Progenitor cell of endocrine pancreas (in vitro differentiated cells): ENCODE measurements around the gene DOK7. TPM values are rescaled to one million over a fixed set of nuclear protein-coding genes. Genes with fewer than 3 reads are reported as not detected.

Experiments used
- DNase-seq: peaks from one replicate; pipeline ENCODE4 v3.0.0; 2021; ENCODE audit warnings: low spot score; ENCODE audit not compliant: unreplicated experiment
- H3K27ac Mint-ChIP-seq: 2 replicates; pipeline ENCODE4 v1.8.0; 2021; ENCODE audit warnings: mild to moderate bottlenecking, moderate library complexity, mixed read lengths
- H3K27me3 Mint-ChIP-seq: 2 replicates; pipeline ENCODE4 v1.8.0; 2021; ENCODE audit warnings: mixed read lengths
- H3K36me3 Mint-ChIP-seq: 2 replicates; pipeline ENCODE4 v1.8.0; 2022; ENCODE audit warnings: mixed read lengths; ENCODE audit not compliant: insufficient read depth
- H3K4me1 Mint-ChIP-seq: 2 replicates; pipeline ENCODE4 v1.8.0; 2021; ENCODE audit warnings: low read depth, mixed read lengths
- H3K4me3 Mint-ChIP-seq: 2 replicates; pipeline ENCODE4 v1.8.0; 2021; ENCODE audit warnings: low read depth, mild to moderate bottlenecking, moderate library complexity, mixed read lengths
- H3K9me3 Mint-ChIP-seq: 2 replicates; pipeline ENCODE4 v1.8.0; 2021; ENCODE audit warnings: low read depth, mixed read lengths
- total RNA-seq: library from RNA; stranded (reverse); gene quantifications from 2 replicates; pipeline ENCODE4 v1.2.1, GENCODE V29; 2021
- TF ChIP-seq, protein P1 (sequence below): fragments of 200-600 bp; sonication (generic); IDR thresholded peaks from one replicate; pipeline ENCODE4 v1.5.0; 2021; ENCODE audit warnings: antibody characterized with exemption, mild to moderate bottlenecking; ENCODE audit not compliant: unreplicated experiment

The DOK7 gene
- total RNA-seq, 1 donor from 2014 or later, result not detected

DNA sequence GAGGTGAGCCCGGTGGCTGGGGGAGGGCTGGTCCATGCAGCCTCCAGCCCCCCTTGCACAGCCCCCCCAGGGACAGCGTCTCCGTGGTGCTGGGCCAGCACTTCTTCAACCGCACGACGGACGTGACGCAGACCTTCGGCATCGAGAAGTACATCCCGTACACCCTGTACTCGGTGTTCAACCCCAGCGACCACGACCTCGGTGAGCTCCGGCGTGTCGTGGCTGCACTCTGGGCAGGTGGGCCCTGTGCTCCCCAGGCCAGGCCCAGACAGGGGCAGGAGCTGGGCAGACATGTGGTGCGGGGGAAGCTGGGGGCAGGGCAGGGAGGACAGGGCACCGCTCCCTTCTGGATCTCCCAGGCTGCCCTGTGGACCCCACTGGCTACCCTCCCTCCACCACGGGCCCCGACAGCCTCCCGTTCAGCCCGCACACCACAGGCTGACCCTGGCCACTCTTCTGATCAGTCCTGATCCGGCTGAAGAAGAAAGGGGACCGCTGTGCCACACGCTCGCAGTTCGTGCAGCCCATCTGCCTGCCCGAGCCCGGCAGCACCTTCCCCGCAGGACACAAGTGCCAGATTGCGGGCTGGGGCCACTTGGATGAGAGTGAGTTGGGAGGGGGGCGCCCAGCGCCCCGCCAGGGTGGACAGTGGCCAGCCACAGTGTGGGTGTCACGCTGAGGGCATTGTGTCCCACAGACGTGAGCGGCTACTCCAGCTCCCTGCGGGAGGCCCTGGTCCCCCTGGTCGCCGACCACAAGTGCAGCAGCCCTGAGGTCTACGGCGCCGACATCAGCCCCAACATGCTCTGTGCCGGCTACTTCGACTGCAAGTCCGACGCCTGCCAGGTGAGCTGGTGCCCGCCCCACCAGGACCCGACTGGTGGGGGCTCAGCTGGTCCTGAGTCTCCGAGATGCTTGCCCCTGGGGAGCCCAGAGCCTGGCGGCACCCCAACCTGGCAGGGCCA lies 15.4 kb upstream of the DOK7 start:
- Mint-ChIP-seq H3K27me3 (no peaks in the 10 kb centered on the region), H3K4me1 (peaks cover 4% of the 10 kb centered on the region), H3K4me3 (no peak overlapping the region), H3K36me3 (no peaks in the 10 kb centered on the region), H3K9me3 (no peaks in the 10 kb centered on the region), H3K27ac (no peak overlapping the region)
- no peak for DNase-seq
- TF ChIP-seq, protein P1, sequence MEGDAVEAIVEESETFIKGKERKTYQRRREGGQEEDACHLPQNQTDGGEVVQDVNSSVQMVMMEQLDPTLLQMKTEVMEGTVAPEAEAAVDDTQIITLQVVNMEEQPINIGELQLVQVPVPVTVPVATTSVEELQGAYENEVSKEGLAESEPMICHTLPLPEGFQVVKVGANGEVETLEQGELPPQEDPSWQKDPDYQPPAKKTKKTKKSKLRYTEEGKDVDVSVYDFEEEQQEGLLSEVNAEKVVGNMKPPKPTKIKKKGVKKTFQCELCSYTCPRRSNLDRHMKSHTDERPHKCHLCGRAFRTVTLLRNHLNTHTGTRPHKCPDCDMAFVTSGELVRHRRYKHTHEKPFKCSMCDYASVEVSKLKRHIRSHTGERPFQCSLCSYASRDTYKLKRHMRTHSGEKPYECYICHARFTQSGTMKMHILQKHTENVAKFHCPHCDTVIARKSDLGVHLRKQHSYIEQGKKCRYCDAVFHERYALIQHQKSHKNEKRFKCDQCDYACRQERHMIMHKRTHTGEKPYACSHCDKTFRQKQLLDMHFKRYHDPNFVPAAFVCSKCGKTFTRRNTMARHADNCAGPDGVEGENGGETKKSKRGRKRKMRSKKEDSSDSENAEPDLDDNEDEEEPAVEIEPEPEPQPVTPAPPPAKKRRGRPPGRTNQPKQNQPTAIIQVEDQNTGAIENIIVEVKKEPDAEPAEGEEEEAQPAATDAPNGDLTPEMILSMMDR, result no peak

DNA sequence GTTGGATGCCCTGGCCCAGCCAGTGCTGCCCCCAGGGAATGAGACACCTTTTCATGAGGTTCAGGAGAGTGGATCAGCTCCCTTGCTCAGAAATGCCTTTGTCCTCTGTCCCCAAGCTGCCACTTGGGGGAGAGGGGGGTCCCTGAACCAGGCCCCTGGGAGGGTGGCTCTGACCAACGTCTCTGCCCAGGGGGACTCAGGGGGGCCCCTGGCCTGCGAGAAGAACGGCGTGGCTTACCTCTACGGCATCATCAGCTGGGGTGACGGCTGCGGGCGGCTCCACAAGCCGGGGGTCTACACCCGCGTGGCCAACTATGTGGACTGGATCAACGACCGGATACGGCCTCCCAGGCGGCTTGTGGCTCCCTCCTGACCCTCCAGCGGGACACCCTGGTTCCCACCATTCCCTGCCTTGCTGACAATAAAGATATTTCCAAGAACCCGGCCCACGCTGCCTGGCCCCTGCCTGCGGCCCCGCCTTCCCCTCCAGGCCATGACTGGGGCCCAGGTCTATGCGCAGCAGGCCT lies 14.0 kb upstream of the DOK7 start:
- H3K27me3 Mint-ChIP-seq, result no peaks in the 10 kb centered on the region
- peaks cover 4% of the 10 kb centered on the region for H3K4me1 Mint-ChIP-seq
- TF ChIP-seq, protein P1, result no peak
- H3K27ac Mint-ChIP-seq, result no peak overlapping the region
- no peaks in the 10 kb centered on the region for H3K9me3 Mint-ChIP-seq
- no peak overlapping the region for H3K4me3 Mint-ChIP-seq
- DNase-seq, result no peak
- H3K36me3 Mint-ChIP-seq, result no peaks in the 10 kb centered on the region

DNA sequence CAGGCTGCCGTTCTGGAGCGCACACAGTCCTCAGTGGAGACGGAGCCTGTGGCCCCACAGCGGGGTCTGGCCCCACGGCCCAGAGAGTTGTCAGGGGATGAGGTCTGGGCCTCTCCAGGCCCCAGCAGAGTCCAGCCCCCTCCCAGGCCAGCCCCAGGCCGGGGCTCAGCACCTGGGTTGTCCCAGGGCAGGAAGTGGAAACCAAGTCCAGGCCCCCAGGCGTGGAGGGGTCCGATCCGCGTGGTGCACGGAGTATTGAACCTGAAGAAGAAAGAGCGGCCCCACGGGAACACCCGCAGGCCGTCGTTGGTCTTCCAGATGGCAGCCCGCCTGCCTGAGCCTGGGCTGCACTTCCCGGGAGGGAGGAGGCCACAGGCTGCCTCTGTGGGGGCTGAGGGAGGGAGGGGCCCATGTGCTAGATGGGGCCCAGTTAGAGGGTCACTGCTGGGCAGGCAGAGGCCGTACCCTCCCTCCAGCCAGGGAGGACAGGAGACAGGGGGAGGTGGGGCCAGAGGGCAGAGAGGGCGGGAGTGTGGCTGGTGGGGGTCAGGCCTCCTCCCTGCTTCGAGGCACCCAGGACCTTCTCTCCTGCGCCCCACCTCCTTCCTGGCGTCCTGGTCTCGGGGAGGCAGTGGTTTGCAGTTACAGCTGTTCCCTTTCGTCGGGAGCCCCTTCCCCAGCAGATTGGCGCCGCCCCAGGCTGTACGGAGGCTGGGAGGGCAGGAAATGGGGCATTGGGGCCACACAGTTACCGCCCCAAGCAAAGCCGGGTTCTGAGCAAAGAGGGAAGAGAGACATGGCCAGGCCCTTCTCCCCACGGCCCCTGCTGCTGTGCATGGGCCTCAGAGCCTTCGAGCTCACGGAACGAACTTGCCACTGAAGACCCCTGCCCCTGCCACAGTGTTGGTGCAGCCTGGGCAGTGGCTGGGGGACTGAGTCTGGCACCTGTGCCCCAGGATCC lies 13.3 kb upstream of the DOK7 start:
- no peak for DNase-seq
- Mint-ChIP-seq H3K9me3 (no peaks in the 10 kb centered on the region), H3K36me3 (no peaks in the 10 kb centered on the region), H3K4me3 (no peak overlapping the region), H3K4me1 (peaks cover 4% of the 10 kb centered on the region), H3K27ac (no peak overlapping the region), H3K27me3 (no peaks in the 10 kb centered on the region)
- TF ChIP-seq, protein P1, result no peak

DNA sequence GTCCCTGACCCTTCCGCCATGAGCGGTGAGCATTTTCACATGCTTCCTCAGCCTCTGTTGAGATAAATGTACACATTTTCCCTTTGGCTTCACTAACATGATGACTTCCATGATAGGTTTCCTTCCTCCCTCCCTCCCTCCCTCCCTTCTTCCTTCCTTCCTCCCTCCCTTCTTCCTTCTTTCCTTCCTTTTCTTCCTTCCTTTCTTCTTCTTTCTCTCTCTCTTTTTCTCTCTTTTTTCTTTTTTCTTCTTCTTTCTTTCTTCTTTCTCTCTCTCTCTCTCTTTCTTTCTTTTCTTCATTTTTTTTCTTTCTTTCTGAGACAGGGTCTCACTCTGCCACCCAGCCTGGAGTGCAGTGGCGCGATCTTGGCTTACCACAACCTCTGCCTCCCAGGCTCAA lies 12.5 kb upstream of the DOK7 start:
- Mint-ChIP-seq H3K4me3 (no peak overlapping the region), H3K9me3 (peaks cover 7% of the 10 kb centered on the region), H3K27ac (no peak overlapping the region), H3K4me1 (peaks cover 4% of the 10 kb centered on the region), H3K36me3 (peaks cover 3% of the 10 kb centered on the region), H3K27me3 (no peaks in the 10 kb centered on the region)
- TF ChIP-seq, protein P1, result no peak
- DNase-seq, result no peak

DNA sequence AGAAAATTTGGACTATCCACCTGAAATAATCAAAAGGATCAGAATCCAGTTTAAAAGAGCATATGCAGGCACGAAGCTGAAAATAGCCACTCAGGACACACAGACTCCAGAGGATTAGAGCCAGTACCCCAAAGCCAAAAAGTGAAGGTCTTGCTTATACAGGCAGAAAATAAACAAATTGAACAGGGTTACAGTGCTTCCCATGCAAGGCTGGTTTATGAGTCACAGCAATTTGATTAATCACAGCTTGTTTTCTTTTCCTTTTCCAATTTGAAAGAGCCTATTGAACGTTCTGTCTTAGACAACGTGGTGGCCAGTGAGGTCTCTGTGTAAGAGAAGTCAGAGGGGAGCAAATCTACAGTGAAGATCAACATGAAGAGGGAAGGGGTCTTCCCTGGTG lies 11.2 kb upstream of the DOK7 start:
- no peaks in the 10 kb centered on the region for H3K27me3 Mint-ChIP-seq
- TF ChIP-seq, protein P1, result no peak

More for the DNA sequence above, 11.2 kb upstream of the DOK7 start:
- H3K9me3 Mint-ChIP-seq, result peaks cover 8% of the 10 kb centered on the region
- H3K36me3 Mint-ChIP-seq, result peaks cover 3% of the 10 kb centered on the region
- DNase-seq, result no peak
- no peak overlapping the region for H3K27ac Mint-ChIP-seq
- H3K4me3 Mint-ChIP-seq, result no peak overlapping the region
- peaks cover 4% of the 10 kb centered on the region for H3K4me1 Mint-ChIP-seq
